ENCODE data around the gene RGS13.

RGS13 gene, protein sequence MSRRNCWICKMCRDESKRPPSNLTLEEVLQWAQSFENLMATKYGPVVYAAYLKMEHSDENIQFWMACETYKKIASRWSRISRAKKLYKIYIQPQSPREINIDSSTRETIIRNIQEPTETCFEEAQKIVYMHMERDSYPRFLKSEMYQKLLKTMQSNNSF

GRCh38 chr1:192635939-192636338 is at the start of gene RGS13:
Gene RGS13, plus strand, starts transcription at chr1:192636147. Its CDS starts 8,188 bp downstream, at chr1:192644335.
- no peak for DNase-seq

GRCh38 chr1:192587386-192588266 is 48.3 kb upstream of the RGS13 start:
- no peak for DNase-seq

- DNase-seq: no peak
These were observed 47.4 kb upstream of the RGS13 start for GRCh38 chr1:192588546-192588945.

- DNase-seq: no peak
These were observed 46.1 kb upstream of the RGS13 start for GRCh38 chr1:192589813-192590212.

GRCh38 chr1:192592517-192592916 is 43.4 kb upstream of the RGS13 start:
- no peak for DNase-seq

DNA sequence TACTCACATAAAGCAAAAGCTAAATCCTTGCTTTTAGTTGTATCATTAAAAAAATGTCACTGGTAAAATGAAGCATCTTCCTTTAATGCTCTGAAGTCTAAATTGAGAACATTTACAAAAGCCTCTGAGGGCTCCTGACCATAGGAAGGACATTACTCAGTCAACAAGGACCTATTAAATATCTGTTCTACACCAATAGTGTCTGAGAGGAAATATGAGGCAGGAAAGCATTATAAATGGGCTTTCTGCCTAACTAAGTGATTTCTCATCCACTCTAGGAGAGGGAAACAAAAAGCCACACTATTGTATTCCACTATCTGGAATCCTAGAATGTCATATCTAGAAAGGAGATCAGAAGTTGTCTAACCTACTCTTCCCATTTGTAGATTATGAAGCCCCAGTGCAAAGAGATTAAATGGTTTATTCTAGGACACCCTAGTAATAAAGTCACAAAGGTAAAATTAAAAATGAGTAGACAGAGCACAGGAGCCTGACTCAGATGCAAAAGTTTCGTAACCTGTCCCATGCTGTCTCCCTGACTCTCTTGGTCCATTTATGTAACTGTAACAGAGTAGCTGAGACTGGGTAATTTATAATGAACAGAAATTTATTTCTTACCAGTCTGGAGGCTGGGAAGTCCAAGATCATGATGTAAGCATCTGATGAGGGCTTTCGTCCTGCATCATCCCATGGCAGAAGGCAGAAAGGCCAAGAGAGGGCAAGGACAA is 42.8 kb upstream of the RGS13 start:
- DNase-seq: no peak

DNA sequence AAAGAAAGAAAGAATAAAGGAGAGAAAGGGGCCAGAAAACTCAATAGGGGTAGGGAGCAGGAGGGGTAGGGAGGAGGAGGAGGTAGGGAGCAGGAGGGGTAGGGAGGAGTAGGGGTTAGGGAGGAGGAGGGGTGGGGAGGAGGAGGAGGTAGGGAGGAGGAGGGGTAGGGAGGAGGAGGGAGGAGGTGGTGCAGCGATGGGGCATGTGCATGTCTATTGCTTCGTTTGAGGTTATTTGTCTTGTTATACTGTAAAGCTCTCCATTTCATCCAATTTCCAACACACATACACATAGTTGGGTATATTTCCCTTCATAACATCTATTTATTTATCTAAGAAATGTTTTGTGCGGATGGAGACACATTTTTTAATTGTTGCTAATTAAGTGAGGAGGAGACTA is 40.6 kb upstream of the RGS13 start:
- no peak for DNase-seq

GRCh38 chr1:192598589-192598988 is 37.4 kb upstream of the RGS13 start:
- no peak for DNase-seq

GRCh38 chr1:192600275-192600674 is 35.7 kb upstream of the RGS13 start:
- no peak for DNase-seq

GRCh38 chr1:192601143-192601542 is 34.8 kb upstream of the RGS13 start:
- DNase-seq: no peak

GRCh38 chr1:192601567-192601966 is 34.4 kb upstream of the RGS13 start:
- DNase-seq: no peak

- DNase-seq: no peak
These were observed 33.2 kb upstream of the RGS13 start for GRCh38 chr1:192602757-192603156.

- DNase-seq: no peak
These were observed 32.6 kb upstream of the RGS13 start for GRCh38 chr1:192603218-192603787.

DNA sequence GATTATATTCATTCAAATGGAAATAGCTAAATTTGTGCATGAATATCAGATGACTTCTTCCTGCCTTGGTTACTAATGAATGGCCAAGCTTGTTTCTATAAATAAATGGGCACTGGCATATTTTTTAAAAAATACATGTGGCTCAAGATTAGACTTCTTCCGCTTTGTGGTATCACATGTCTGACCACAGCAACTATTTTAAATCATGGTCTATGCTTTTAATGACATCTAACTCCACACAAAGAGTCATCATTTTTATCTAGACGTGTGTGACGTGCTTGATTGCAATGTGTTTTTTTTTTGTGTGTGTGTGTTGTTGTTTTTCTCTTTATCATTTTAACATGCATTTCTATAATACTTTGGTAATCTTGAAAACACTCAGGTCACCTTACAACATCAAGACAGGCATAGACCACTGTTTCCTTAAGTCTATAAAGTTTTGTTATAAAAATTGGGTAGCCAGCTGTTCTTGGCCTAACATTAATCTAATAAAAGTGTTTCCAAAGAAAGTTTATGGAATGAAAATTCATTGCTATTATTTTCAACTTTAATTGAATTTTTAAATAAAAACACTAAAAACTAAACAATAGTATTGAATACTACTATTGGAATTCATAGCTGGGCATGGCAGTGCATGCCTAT is 30.8 kb upstream of the RGS13 start:
- no peak for DNase-seq

GRCh38 chr1:192608671-192609070 is 27.3 kb upstream of the RGS13 start:
- DNase-seq: no peak

DNA sequence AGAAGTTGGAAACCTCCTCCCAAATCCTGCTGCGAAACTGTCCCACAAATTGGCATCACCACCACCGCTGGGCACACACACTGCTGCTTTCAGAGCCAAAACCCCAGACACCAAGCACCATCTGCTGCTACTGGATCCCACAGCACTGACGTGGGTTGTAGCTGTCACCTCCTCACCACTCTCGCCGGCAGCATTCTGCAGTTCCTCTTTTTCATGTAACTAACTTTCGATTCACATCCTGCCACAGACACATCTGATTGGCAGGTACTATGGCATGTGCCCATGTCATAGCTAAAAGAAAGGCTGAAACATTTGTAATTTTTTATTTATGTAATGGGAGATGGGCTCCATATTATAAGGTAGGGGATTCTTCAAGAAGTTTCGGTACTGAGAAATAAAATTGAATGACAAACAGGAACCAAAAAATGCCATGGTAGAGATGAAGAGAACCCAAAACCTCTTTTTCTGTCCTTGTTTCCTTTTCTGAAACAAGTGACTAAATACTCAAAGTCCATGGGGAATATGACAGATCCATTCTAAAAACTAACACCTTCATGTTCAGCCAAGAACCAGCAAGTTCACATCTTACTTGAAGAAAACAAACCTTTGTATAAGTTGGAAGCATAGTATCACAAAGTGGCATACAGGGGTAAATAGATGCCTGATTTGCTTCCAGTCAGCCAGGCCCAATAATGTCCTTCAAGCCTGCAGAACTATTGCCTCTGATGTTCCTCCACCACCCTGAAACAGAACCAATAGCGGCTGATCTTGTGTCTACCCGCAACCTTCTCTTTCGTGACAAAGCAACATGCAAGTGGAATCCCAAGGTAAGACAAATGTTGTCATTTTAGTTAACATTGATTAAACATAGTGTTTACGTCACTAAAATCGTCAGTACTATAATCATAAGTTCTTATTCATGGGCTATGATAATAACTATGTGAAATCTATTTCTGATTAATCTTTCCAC is 26.6 kb upstream of the RGS13 start:
- no peak for DNase-seq

- DNase-seq: no peak
These were observed 25.6 kb upstream of the RGS13 start for GRCh38 chr1:192610112-192610889.

DNA sequence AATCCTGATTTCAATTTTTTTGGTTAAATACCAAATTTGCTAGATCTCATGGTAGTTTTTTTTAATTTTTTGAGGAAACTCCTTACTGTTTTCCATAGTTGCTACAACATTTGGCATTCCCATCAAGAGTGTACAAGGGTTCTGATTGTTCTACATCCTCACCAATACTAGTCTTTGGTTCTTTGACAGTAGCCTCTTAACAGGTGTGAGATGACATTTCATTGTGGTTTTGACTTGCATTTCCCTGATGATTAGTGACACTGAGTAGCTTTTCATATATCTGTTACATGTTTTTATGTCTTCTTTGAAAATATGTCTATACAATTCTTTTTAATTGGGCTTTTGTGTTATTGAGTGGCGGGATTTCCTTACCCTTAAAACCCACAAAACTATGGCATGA is 20.9 kb upstream of the RGS13 start:
- DNase-seq: no peak

- no peak for DNase-seq
These were observed 15.8 kb upstream of the RGS13 start for GRCh38 chr1:192620071-192620635.

GRCh38 chr1:192626366-192627179 is 9.4 kb upstream of the RGS13 start:
- DNase-seq: no peak

Measured in NCI-H1930 (cell line).